ENCODE results near the gene UPF1.

The UPF1 gene

DNA sequence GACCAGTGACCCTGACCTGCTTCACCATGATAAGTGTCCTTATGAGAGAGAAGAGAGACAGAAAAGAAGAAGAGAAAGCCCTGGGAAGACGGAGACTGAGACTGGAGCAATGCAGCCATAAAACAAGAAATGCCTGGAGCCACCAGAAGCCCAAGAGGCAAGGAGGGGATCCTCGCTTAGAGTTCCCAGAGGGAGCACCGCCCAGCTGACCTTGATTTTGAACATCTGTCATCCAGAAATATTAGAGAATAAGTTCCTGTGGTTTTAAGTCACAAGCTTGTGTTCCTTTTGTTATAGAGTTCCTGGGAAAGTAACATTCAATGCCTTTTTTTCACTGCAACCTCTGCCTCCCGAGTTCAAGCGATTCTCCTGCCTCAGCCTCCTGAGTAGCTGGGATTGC, 44.0 kb downstream of the UPF1 start:
- peak; percentile 14 for DNase-seq (ENCODE audit: low read depth)

DNA sequence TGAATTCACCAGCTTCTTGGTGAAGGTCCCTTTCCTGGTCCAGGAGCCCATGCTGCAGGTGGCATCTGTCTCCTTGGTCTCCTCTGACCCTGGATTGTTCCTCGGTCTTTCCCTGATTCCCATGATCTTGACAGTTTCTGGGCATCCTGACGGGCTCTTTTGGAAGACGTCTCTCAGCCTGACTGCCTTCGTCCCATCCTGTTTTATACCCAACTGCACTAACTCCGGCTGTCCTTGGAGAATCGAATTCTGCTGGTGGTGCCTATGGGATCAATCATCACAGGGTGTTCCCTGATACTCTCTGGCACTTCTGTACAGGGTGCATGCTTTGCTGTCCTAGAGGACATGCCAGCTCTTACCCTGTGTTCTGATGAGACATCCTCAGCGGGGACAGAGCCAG, 45.1 kb downstream of the UPF1 start:
- DNase-seq (ENCODE audit: low read depth), result no peak

DNA sequence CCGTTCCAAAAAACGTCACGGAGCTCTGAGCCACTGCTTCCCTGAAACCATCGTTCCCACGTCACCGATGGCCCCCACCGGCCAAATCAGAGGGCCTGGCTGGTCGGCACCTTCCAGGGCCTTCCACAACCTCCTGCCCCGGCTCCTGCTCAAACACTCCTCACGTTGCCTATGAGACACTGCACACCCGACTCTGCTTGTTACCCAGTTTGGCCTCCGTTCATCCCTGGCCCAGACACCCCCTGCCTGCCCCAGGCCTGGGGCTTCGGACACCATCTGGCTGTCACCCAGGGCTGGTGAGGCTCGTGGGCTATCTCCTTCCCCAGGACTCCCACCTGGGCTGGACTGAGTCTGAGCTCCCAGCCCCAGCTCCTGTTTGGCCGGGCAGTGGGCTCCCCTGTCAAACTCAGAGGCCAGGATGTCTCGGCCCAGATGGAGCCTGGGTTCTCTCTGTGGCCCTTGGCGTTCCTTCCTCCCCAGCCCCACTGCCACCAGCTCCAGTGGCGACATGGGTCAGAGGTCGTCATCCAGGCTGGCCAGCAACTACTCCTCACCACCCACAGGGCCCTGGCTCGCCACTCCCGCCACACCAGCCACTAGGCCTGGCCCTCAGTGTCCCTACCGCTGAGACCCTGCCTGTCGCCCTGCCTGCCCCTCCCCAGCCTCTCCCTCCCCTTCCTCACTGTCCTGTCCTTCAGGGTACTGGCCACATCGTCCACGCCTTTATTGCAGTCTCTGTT, 46.5 kb downstream of the UPF1 start:
- DNase-seq (ENCODE audit: low read depth), result no peak

GRCh38 chr19:18878858-18879578, 47.3 kb downstream of the UPF1 start:
- DNase-seq (ENCODE audit: low read depth), result no peak

DNA sequence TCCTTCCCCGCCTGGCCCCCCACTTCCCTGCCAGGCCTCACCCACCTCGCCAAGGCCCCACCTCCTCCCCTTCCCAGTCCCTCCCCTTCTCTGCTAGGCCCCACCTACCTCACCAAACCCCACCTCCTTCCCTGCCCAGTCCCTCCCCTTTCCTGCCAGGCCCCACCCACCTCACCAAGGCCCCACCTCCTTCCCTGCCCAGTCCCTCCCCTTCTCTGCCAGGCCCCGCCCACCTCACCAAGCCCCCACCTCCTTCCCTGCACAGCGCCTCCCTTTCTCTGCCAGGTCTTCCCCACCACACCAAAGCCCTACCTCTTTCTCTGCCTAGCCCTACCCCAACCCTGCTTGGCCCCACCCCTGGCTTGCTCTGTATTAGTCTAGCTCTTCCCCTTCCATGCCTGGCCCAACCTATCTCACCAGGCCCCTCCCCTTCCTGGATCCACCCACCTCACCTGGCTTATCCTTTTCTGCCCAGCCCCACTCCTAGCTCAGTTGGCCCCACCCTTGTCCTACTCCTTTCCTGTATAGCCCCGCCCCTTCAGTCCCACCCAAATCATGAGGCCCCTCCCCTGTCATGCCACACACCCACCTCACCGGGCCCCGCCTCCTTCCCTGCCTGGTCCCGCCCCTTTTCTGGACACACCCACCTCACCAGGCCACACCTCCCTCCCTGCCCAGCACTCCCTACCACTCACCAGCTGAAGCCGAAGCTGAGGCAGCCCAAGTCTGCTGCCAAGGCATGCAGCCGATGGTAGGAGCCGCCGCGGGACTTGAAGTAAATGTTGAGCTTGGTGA, 48.0 kb downstream of the UPF1 start:
- no peak for DNase-seq (ENCODE audit: low read depth)

- DNase-seq (ENCODE audit: low read depth), result no peak
These were observed 49.7 kb downstream of the UPF1 start for GRCh38 chr19:18881491-18881890.

GRCh38 chr19:18883526-18884304, 52.0 kb downstream of the UPF1 start:
- DNase-seq (ENCODE audit: low read depth), result no peak

- no peak for DNase-seq (ENCODE audit: low read depth)
These were observed 55.2 kb downstream of the UPF1 start for GRCh38 chr19:18886972-18887371.

DNA sequence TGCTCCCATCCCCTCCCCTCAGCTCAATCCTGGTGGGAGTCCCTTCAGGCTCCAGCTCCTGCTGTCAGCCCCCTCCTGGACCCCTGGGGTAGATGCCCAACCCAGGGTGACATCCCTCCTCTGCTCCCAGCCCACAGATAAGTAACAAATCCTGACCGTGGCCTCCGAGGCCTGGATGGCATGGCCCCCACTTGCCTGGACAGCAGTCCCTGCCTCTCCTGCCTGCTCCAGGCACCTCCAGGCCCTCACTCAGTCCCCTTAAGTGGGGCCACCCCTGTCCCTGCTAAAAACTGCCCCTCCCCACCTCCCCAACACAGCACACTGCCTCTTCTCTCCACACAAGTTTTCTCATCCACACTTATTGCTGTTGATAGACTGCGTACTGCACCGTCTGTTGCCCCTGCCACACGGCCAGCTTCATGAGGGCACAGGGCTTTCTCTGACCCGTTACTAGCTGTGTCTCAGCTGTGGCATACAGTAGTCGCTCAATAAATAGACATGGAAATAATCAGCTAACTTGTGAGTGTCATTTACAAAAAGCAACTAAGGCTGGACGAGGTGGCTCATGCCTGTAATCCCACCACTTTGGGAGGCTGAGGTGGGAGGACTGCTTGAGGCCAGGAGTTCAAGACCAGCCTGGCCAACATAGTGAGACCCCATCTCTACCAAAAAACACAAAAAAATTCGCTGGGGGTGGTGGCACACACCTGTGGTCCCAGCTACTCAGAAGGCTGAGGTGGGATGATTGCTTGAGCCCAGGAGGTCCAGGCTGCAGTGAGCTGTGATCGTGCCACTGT, 58.4 kb downstream of the UPF1 start:
- DNase-seq (ENCODE audit: low read depth), result no peak

DNA sequence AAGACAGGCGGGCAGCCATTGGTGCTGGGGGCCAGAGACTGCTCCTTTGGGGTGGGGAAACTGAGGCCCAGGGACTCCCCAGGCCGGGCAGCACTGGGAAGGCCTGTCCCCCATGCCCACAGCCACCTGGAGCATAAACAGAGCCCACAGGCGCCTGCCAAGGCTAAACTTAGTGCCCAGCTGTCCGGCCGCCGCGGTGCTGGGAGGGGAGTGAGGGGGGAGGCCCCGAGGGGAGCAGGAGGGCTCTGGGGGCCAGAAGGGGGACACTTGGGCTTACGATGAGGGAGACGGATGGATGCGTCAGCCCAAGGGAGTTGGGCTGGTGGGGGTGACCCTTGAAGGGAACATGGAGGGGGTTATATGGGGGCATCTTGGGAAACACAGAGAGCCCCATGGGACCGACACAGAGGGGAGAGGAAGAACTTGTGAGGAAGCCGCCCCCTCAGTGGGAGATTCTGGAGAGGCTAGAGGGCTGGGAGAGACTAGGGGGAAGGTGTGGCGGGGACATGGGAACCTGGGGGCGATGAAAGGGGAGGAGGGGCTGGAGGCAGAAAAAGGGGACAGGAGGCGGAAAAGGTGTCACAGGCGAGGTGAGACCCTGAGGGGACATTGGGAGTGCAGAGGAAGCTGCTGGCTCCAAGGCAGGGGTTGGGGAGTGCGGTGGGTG, 62.0 kb downstream of the UPF1 start:
- no peak for DNase-seq (ENCODE audit: low read depth)

GRCh38 chr19:18894254-18895037, 62.7 kb downstream of the UPF1 start:
- no peak for DNase-seq (ENCODE audit: low read depth)

DNA sequence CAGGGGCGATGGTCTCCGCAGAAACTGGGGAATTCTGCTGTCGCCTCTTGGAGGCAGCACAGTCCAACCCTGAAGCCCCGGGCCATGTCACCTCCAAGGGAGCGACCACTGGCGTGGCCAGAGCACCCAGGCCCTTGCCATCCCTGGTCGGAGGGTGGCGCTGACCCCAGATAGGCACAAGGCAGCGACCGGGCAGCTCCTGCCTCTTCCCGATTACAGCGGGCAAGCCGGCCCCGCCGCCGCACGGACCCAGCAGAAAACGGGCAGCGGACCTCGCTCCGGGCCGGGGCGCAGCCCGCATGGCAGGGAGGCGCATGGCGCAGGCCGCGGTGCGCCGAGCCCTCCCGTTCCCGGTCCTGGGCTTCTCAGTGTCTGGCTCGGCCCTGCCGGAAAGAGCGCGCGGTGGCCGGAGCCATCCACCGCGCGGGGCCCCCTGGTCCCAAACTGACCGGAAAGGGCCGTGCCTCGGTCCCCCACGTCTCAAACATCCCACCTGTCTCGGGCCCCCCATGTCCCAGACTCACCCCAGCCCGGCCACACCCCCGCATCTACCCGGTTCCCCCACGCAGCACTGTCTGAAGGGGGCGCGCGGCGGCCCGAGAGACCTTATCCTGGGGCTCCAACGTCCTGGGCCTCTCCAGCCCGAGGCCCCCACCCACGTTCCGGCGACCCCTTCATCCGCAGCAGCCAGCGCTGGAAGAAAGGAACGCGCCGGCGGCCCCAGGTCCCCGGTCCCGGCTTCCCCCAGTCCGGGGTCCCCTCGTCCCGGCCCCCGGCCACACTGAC, 63.5 kb downstream of the UPF1 start:
- DNase-seq (ENCODE audit: low read depth), result no peak

DNA sequence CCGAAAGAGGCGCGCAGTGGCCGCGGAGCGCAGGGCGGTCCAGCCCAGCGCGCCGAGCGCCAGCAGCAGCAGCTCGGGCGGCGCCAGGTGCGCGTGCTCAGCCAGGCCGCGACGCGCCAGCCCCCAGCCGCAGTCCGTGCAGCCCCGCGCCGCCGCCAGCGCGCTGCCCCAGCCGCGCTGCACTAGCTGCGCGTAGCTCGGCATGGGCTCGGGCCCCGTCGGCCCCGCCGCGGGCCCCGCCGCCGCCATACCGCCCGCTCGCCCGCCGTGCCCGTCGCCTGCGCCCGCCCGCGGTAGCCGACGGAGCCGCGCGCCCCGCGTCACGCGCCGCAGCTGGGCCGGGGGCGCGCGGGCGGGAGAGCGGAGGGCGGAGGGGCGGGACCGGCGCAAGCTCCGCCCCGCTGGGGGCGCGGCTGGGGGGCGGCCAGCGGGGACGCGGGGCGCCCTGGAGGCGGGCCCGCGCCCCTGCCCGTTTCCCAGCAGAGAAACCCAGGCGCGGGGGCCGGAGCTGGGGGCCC, 64.1 kb downstream of the UPF1 start, which contains the start of gene CERS1:
CERS1 (minus strand) TSS at position 335 of the 518 bp plus-strand sequence; CDS start at position 249, 86 bp downstream.
- no peak for DNase-seq (ENCODE audit: low read depth)

DNA sequence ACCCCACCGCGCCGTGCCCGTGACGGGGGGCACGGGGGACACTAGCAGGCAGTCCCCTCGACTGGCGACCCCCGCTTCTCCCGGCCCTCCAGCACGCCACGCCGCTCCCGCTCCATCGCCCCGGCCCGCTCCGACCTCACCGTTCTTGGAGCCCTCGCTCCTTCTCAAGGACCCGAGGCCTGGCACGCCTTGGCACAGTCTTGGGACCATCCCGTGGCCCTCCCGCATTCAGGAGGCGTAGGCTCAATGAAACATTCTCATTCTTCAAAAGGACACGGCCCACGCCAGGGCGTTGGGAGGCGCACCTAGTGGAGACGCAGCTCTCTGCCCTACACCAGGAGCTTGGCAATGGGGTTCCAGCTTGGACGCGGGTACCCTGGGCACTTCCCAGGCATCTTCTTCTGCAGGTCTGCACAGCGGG, 64.7 kb downstream of the UPF1 start:
- no peak for DNase-seq (ENCODE audit: low read depth)

- no peak for DNase-seq (ENCODE audit: low read depth)
These were observed 65.6 kb downstream of the UPF1 start for GRCh38 chr19:18897094-18898029.

- DNase-seq (ENCODE audit: low read depth), result no peak
These were observed 66.4 kb downstream of the UPF1 start for GRCh38 chr19:18898081-18898606.

All from non-pigmented ciliary epithelial cell (primary cell).